ENCODE results near the gene COPG2.

DNA sequence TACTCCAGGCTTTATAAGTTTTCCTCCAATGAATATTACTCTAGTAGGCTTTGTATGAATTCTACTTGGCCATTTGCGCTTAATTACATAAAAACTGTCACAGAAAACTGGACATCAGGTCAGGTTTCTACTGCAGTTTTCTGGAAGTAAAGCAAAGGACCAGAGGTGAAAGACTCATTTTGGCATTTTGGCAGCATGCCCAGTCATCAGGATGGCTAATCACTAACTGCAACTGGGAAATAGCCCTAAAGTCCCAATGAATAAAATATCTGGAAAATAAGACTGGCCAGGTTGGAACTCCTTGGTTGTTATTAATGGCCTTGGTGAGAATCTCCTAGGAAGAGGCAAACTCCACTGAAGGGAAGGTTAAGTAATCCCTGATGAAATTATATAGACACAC is 75.5 kb downstream of the COPG2 start:
- TF ChIP-seq EZH2 (IDR thresholded peaks at IDR 0.05; ENCODE audit: borderline replicate concordance, low read depth, low read length, poor library complexity, severe bottlenecking), result no peak
- TF ChIP-seq, protein P1, sequence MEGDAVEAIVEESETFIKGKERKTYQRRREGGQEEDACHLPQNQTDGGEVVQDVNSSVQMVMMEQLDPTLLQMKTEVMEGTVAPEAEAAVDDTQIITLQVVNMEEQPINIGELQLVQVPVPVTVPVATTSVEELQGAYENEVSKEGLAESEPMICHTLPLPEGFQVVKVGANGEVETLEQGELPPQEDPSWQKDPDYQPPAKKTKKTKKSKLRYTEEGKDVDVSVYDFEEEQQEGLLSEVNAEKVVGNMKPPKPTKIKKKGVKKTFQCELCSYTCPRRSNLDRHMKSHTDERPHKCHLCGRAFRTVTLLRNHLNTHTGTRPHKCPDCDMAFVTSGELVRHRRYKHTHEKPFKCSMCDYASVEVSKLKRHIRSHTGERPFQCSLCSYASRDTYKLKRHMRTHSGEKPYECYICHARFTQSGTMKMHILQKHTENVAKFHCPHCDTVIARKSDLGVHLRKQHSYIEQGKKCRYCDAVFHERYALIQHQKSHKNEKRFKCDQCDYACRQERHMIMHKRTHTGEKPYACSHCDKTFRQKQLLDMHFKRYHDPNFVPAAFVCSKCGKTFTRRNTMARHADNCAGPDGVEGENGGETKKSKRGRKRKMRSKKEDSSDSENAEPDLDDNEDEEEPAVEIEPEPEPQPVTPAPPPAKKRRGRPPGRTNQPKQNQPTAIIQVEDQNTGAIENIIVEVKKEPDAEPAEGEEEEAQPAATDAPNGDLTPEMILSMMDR (conservative IDR thresholded peaks at IDR 0.05; ENCODE audit: low read depth, low read length), result no peak
